ENCODE data around the gene CLDN7.

DNA sequence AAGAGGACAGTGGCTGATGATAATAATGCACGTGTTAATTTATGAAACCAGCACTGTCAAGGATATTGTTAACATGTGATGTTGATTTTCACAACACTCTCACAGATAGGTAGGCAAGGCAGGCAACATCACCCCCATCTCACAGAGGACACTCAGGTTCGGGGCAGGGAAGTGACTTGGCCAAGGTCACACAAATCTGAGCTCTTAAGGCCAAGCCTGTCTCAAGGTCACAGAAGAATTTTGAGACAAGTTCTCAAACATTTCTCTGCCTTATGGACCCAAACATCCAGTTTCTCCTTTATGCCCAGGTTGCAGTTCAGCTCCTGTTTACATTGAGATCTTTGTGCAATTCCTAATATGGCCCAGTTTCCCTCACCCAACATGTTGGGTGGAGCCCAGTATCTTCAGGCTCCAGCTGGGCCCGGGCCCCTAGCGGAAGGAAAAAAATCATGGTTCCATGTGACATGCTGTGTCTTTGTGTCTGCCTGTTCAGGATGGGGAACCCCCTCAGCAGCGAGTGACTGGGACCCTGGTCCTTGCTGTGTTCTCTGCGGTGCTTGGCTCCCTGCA, 20.6 kb upstream of the CLDN7 start:
- no peak for TF ChIP-seq PPARA (CRISPR knock-in tag; IDR thresholded peaks at IDR 0.05; ENCODE audit: borderline replicate concordance)
- no peak for TF ChIP-seq TOX (CRISPR knock-in tag; IDR thresholded peaks at IDR 0.05; ENCODE audit: borderline replicate concordance)
- TF ChIP-seq, protein P1, sequence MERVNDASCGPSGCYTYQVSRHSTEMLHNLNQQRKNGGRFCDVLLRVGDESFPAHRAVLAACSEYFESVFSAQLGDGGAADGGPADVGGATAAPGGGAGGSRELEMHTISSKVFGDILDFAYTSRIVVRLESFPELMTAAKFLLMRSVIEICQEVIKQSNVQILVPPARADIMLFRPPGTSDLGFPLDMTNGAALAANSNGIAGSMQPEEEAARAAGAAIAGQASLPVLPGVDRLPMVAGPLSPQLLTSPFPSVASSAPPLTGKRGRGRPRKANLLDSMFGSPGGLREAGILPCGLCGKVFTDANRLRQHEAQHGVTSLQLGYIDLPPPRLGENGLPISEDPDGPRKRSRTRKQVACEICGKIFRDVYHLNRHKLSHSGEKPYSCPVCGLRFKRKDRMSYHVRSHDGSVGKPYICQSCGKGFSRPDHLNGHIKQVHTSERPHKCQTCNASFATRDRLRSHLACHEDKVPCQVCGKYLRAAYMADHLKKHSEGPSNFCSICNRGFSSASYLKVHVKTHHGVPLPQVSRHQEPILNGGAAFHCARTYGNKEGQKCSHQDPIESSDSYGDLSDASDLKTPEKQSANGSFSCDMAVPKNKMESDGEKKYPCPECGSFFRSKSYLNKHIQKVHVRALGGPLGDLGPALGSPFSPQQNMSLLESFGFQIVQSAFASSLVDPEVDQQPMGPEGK (CRISPR knock-in tag; IDR thresholded peaks at IDR 0.05; ENCODE audit: borderline replicate concordance): no peak
- no peak for TF ChIP-seq TCF4 (CRISPR knock-in tag; IDR thresholded peaks at IDR 0.05; ENCODE audit: borderline replicate concordance)
- TF ChIP-seq RARB (CRISPR knock-in tag; IDR thresholded peaks at IDR 0.05): no peak
- TF ChIP-seq CSDC2 (CRISPR knock-in tag; IDR thresholded peaks at IDR 0.05): no peak
- no peak for TF ChIP-seq ZFP30 (CRISPR knock-in tag; IDR thresholded peaks at IDR 0.05)
- TF ChIP-seq, protein P2, sequence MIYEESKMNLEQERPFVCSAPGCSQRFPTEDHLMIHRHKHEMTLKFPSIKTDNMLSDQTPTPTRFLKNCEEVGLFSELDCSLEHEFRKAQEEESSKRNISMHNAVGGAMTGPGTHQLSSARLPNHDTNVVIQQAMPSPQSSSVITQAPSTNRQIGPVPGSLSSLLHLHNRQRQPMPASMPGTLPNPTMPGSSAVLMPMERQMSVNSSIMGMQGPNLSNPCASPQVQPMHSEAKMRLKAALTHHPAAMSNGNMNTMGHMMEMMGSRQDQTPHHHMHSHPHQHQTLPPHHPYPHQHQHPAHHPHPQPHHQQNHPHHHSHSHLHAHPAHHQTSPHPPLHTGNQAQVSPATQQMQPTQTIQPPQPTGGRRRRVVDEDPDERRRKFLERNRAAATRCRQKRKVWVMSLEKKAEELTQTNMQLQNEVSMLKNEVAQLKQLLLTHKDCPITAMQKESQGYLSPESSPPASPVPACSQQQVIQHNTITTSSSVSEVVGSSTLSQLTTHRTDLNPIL (CRISPR knock-in tag; IDR thresholded peaks at IDR 0.05; ENCODE audit: low read depth): no peak
- no peak for TF ChIP-seq TSHZ2 (CRISPR knock-in tag; IDR thresholded peaks at IDR 0.05)

Measured in SK-N-SH treated with all-trans-retinoic acid at 6 μM for 48 hours (cell line).